GM10266 (cell line): ENCODE data around the gene IGF2R.

Experiments used
- DNase-seq: peaks from one replicate; pipeline ENCODE4 v3.0.0; 2012; ENCODE audit errors: extremely low spot score
- CTCF ChIP-seq: IDR thresholded peaks from 2 replicates; pipeline ENCODE4 v1.5.1; 2012; ENCODE audit warnings: mild to moderate bottlenecking, low read depth; ENCODE audit not compliant: control insufficient read depth, insufficient read depth; ENCODE audit errors: missing control alignments

The IGF2R gene

DNA sequence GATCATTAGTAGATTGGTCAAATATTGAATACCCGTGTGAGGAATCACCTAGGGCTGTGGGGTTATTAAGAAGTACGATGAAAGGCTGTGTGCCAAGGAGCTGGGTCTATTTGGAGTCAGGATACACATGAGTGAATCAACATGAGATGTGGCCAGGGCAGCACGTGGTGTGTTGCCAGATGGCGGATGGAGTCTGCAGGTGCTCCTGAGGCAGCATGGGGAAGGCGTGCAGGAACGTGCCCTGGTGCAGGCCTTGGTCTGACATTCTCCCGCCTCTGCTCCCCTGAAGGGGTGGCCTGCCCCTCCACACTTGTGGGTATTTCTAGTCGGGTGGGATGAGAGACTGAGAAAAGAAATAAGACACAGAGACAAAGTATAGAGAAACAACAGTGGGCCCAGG lies 113.7 kb downstream of the IGF2R start:
- DNase-seq: no peak
- TF ChIP-seq CTCF: no peak

GRCh38 chr6:160084198-160084776 lies 115.4 kb downstream of the IGF2R start:
- no peak for DNase-seq
- TF ChIP-seq CTCF: no peak

GRCh38 chr6:160085226-160085625 lies 116.3 kb downstream of the IGF2R start:
- no peak for TF ChIP-seq CTCF
- DNase-seq: no peak

DNA sequence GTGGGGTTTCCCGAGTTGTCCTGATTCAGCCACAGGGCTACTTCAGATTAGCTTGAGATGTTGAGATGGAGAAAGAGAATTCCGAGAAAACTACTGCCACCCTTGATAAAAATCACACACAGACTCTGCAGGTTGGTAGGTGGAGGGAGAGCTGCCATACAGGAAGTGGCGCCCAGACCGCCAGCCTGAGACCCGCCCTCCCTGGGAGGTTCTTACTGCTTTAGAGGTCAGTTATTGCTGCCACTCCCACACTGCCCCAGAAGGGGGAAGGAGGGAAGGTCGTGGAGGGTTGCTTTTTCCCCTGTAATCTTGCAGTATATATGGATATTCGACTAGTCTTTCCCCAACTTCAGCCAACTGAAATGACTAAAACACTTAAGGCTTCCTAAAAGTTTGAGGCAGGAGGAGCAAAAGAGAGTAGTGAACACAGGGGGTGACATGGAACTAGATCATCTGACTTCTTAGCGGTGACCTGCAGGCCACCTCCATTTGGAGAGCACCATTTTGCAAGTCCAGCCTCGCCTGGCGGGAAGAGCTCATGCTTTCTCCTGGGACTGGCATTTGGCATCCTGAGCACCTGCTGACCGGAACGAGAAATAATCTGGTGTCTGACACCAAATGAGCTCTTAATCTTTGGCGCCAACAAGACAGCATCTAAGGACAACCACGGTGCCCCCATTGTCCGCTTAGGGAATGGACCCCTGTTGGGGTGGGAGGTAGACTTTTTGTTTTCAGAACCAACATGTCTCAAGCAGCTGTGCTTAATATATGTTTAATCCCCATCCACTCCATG lies 117.0 kb downstream of the IGF2R start:
- no peak for TF ChIP-seq CTCF
- DNase-seq: no peak

GRCh38 chr6:160086754-160087153 lies 117.9 kb downstream of the IGF2R start:
- no peak for DNase-seq
- no peak for TF ChIP-seq CTCF

GRCh38 chr6:160088069-160088783 lies 119.3 kb downstream of the IGF2R start:
- no peak for DNase-seq

More at GRCh38 chr6:160088069-160088783, 119.3 kb downstream of the IGF2R start:
- TF ChIP-seq CTCF: no peak
